Thoracic aorta (tissue), 2 donors: Measurements from ENCODE around the gene GRB7. TPM values are rescaled to one million over a fixed set of nuclear protein-coding genes. Genes with fewer than 3 reads are reported as not detected.
"Not testable (repeated sequence)": the region's sequence is repeated elsewhere in the genome, so short reads cannot be mapped to it uniquely, and the experiment has no call there.

Experiments used
- ATAC-seq: fragments of 150-250 bp; one replicate; pipeline ENCODE4 v1.8.0; 2017; ENCODE audit warnings: low read depth; ENCODE audit not compliant: insufficient number of reproducible peaks, low FRiP score
- DNase-seq: peaks from one replicate; pipeline ENCODE4 v3.0.0-alpha.2; 2020; ENCODE audit warnings: low spot score
- H3K27ac ChIP-seq, 2 donors: fragments of 200-600 bp; sonication (generic); 1 replicate in 1 of 2; 2 replicates in 1 of 2; pipeline ENCODE4 v1.5.1; 2016; ENCODE audit warnings: mild to moderate bottlenecking in 2 of 2, moderate library complexity in 2 of 2
- H3K27me3 ChIP-seq: fragments of 200-600 bp; sonication (generic); replicated peaks from 2 replicates; pipeline ENCODE4 v1.6.0; 2016; ENCODE audit warnings: mild to moderate bottlenecking; ENCODE audit not compliant: insufficient read depth
- H3K36me3 ChIP-seq: fragments of 200-600 bp; sonication (generic); one replicate; pipeline ENCODE4 v1.5.1; 2016
- H3K4me1 ChIP-seq, 2 donors: fragments of 200-600 bp; sonication (generic); 1 replicate in 1 of 2; 2 replicates in 1 of 2; pipeline versions ENCODE4 v1.5.1 to v1.6.0; 2016; ENCODE audit warnings: low read depth in 2 of 2, mild to moderate bottlenecking in 1 of 2; ENCODE audit not compliant: control insufficient read depth in 1 of 2
- H3K4me3 ChIP-seq: fragments of 200-600 bp; sonication (generic); 2 replicates; pipeline ENCODE4 v1.5.1; 2016; ENCODE audit warnings: mild to moderate bottlenecking
- H3K9me3 ChIP-seq: fragments of 200-600 bp; sonication (generic); 2 replicates; pipeline ENCODE4 v1.5.1; 2016
- total RNA-seq, 2 donors: library from RNA; depleted of rRNA; stranded (reverse); fragments of >200 nt; gene quantifications; one replicate each; pipeline versions ENCODE4 v1.1.0 to v1.2.3, GENCODE V29; 2016
- TF ChIP-seq, protein P1 (sequence below): fragments of 200-600 bp; sonication (generic); IDR thresholded peaks from one replicate; pipeline ENCODE4 v1.5.1; 2019; ENCODE audit warnings: antibody characterized with exemption

GRB7 gene
- total RNA-seq, 2 donors from 2014 or later = 0.85 to 1.4 TPM

DNA sequence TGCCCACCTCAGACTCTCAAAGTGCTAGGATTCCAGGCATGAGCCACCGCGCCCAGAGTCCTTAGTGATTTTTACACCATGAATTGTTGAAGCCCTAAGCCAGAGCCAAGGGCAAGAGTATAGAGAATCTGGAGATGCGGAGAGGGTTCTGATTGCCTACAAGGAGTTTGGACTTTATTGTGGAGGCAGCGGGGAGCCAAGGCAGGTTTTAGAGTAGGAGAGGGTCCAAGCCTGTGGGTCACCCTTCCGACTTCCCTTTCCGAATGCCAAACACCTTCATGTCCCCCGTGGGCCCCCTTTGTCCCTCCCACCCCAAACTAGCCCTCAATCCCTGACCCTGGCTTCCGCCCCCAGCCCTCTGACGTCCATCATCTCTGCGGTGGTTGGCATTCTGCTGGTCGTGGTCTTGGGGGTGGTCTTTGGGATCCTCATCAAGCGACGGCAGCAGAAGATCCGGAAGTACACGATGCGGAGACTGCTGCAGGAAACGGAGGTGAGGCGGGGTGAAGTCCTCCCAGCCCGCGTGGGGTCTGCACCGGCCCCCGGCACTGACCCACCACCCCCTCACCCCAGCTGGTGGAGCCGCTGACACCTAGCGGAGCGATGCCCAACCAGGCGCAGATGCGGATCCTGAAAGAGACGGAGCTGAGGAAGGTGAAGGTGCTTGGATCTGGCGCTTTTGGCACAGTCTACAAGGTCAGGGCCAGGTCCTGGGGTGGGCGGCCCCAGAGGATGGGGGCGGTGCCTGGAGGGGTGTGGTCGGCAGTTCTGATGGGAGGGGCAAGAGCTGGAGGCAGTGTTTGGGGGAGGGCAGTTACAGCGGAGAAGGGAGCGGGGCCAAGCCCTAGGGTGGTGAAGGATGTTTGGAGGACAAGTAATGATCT lies 14.5 kb upstream of the GRB7 start:
- Histone ChIP-seq H3K4me3 (no peak overlapping the region), H3K9me3 (no peaks in the 10 kb centered on the region), H3K4me1 (no peaks in the 10 kb centered on the region), H3K27ac (no peak overlapping the region), H3K36me3 (peaks cover 55% of the 10 kb centered on the region), H3K27me3 (no peaks in the 10 kb centered on the region)
- DNase-seq (no peak), ATAC-seq (no peak)
- TF ChIP-seq, protein P1, sequence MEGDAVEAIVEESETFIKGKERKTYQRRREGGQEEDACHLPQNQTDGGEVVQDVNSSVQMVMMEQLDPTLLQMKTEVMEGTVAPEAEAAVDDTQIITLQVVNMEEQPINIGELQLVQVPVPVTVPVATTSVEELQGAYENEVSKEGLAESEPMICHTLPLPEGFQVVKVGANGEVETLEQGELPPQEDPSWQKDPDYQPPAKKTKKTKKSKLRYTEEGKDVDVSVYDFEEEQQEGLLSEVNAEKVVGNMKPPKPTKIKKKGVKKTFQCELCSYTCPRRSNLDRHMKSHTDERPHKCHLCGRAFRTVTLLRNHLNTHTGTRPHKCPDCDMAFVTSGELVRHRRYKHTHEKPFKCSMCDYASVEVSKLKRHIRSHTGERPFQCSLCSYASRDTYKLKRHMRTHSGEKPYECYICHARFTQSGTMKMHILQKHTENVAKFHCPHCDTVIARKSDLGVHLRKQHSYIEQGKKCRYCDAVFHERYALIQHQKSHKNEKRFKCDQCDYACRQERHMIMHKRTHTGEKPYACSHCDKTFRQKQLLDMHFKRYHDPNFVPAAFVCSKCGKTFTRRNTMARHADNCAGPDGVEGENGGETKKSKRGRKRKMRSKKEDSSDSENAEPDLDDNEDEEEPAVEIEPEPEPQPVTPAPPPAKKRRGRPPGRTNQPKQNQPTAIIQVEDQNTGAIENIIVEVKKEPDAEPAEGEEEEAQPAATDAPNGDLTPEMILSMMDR = no peak

DNA sequence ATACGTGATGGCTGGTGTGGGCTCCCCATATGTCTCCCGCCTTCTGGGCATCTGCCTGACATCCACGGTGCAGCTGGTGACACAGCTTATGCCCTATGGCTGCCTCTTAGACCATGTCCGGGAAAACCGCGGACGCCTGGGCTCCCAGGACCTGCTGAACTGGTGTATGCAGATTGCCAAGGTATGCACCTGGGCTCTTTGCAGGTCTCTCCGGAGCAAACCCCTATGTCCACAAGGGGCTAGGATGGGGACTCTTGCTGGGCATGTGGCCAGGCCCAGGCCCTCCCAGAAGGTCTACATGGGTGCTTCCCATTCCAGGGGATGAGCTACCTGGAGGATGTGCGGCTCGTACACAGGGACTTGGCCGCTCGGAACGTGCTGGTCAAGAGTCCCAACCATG lies 13.0 kb upstream of the GRB7 start:
- ATAC-seq (no peak), DNase-seq (no peak)
- Histone ChIP-seq H3K36me3 (peaks cover 41% of the 10 kb centered on the region), H3K27me3 (no peaks in the 10 kb centered on the region), H3K4me1 (peaks cover 5 to 10% of the 10 kb centered on the region in 2 donors), H3K4me3 (no peak overlapping the region), H3K9me3 (no peaks in the 10 kb centered on the region), H3K27ac (no peak overlapping the region)
- TF ChIP-seq, protein P1 = no peak

DNA sequence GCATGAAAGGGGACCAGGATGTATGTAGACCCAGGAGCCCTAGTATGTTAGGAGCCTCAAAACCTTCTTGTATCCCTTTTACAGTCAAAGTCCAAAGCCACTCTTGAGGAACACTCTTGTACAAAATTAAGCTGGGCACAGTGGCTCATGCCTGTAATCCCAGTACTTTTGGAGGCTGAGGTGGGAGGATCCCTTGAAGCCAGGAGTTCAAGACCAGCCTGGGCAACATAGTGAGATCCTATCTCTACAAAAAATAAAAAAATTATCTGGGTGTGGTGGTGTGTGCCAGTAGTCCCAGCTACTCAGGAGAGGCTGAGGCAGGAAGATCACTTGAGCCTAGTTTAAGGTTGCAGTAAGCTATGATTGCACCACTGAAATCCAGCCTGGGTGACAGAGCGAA lies 11.8 kb upstream of the GRB7 start:
- H3K9me3 ChIP-seq, H3K27me3 ChIP-seq, H3K4me3 ChIP-seq, DNase-seq, ATAC-seq, H3K27ac ChIP-seq: not testable (repeated sequence)
- Histone ChIP-seq H3K4me1 (peaks cover 6 to 13% of the 10 kb centered on the region in 2 donors), H3K36me3 (peaks cover 31% of the 10 kb centered on the region)

DNA sequence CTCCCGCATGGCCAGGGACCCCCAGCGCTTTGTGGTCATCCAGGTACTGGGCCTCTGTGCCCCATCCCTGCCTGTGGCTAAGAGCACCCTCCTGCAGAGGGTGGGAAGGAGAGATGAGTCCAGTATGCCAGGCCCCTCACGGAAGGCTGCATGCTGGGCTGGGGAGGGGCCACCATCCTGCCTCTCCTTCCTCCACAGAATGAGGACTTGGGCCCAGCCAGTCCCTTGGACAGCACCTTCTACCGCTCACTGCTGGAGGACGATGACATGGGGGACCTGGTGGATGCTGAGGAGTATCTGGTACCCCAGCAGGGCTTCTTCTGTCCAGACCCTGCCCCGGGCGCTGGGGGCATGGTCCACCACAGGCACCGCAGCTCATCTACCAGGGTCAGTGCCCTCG lies 11.1 kb upstream of the GRB7 start:
- H3K4me3 ChIP-seq = no peak overlapping the region
- no peak overlapping the region for H3K27ac ChIP-seq
- H3K4me1 ChIP-seq = peaks cover 6 to 13% of the 10 kb centered on the region in 2 donors
- ATAC-seq = no peak
- no peaks in the 10 kb centered on the region for H3K9me3 ChIP-seq
- no peak for DNase-seq
- H3K36me3 ChIP-seq = peaks cover 31% of the 10 kb centered on the region
- no peaks in the 10 kb centered on the region for H3K27me3 ChIP-seq
- TF ChIP-seq, protein P1 = no peak

DNA sequence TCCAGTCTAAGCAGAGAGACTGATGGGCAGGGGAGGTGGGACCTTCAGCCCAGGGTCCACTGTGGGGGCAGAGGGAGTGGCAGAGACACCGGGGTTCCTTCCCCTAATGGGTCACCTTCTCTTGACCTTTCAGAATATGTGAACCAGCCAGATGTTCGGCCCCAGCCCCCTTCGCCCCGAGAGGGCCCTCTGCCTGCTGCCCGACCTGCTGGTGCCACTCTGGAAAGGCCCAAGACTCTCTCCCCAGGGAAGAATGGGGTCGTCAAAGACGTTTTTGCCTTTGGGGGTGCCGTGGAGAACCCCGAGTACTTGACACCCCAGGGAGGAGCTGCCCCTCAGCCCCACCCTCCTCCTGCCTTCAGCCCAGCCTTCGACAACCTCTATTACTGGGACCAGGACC lies 10.2 kb upstream of the GRB7 start:
- TF ChIP-seq, protein P1 = no peak
- DNase-seq = no peak
- no peaks in the 10 kb centered on the region for H3K9me3 ChIP-seq
- peaks cover 6 to 13% of the 10 kb centered on the region in 2 donors for H3K4me1 ChIP-seq
- H3K27ac ChIP-seq = no peak overlapping the region
- H3K4me3 ChIP-seq = no peak overlapping the region
- H3K36me3 ChIP-seq = peaks cover 23% of the 10 kb centered on the region
- no peaks in the 10 kb centered on the region for H3K27me3 ChIP-seq
- no peak for ATAC-seq
